ENCODE results near the gene ZNF492.

- TF ChIP-seq CTCF (conservative IDR thresholded peaks at IDR 0.05 in 1 of 2, IDR thresholded peaks at IDR 0.05 in 1 of 2; ENCODE audit: extremely low read depth in 1 of 2, insufficient read depth in 1 of 2, low read depth in 1 of 2, low read length in 2 of 2) (no peak), EZH2 (IDR thresholded peaks at IDR 0.05; ENCODE audit: borderline replicate concordance, low read length) (no peak)
Observed at GRCh38 chr19:22603518-22604440, 30.3 kb upstream of the ZNF492 start.
